Stimulated activated CD8-positive, alpha-beta memory T cell treated with anti-CD3 and anti-CD28 coated beads, Interleukin-7, amount 100 ng/mL, for 48 hours (primary cell): ENCODE results near the gene DAG1.

Experiments used
- DNase-seq, 2 donors: peaks; one replicate each; pipeline ENCODE4 v3.0.0-alpha.2; 2020; ENCODE audit warnings: low read depth in 1 of 2; ENCODE audit errors: extremely low read depth in 1 of 2

Gene DAG1

DNA sequence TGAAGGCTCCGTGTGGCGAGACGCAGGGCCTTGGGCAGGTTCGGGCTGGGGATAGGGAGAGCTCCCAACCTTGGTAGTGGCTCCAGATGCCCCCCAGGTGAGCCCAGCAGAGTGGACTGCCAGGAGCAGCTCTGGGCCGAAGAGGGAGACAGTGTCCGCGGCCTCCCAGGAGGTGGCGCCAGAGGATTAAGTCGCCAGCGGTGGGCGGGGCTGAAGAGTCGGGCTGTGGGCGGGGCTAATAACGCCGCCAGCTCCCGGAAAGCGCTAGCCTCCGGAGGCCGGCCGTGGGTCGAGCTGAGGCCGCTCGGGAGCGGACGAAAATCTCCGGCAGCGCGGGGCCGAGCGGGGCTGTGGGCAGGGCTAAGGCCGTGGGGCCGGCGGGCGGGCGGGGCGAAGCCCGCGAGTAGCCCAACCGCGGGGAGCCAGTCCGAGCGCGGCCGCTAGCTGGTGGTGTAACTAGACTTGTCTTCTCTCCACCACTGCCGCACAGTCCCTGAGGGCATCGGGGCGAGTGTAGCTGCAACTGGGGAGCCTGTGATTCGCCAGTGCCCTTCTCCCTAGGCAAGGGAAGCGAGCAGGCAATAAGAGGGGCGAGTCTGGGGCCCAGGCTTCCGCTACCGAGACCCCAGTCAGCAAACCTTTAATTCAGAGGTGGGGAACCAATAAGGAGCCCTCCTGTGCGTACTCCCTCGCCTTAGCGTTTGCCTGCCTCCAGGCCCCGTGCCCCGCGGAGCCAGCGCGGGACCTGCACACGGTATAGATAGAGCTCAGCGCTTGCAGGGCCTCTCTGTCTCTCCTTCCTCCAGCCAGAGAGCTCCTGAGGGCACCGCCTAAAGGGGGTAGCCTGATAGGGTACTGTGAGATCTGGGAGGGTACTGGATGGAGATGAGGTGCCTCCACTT lies 69.8 kb downstream of the DAG1 start:
- peak; percentile 79 to 82 for DNase-seq

- no peak for DNase-seq
These were observed 82.0 kb downstream of the DAG1 start for GRCh38 chr3:49552087-49552486.

DNA sequence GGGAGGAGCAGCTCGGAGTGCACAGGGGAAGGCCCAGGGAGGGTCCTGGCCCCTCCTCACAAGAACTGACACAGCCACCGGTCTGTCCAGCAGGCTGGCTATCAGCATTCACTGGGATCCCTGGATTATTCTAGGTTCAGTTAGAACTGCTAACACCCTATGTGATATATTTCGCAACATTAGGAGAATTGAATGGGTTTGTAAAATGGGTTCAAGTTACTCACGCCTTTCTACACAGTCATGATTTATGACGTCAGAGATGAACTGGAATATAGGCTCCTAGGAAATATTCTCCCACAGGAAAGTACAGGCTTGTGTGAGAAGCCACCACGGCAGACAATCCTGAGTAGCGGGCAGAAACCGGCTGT lies 83.2 kb downstream of the DAG1 start:
- DNase-seq, result no peak

DNA sequence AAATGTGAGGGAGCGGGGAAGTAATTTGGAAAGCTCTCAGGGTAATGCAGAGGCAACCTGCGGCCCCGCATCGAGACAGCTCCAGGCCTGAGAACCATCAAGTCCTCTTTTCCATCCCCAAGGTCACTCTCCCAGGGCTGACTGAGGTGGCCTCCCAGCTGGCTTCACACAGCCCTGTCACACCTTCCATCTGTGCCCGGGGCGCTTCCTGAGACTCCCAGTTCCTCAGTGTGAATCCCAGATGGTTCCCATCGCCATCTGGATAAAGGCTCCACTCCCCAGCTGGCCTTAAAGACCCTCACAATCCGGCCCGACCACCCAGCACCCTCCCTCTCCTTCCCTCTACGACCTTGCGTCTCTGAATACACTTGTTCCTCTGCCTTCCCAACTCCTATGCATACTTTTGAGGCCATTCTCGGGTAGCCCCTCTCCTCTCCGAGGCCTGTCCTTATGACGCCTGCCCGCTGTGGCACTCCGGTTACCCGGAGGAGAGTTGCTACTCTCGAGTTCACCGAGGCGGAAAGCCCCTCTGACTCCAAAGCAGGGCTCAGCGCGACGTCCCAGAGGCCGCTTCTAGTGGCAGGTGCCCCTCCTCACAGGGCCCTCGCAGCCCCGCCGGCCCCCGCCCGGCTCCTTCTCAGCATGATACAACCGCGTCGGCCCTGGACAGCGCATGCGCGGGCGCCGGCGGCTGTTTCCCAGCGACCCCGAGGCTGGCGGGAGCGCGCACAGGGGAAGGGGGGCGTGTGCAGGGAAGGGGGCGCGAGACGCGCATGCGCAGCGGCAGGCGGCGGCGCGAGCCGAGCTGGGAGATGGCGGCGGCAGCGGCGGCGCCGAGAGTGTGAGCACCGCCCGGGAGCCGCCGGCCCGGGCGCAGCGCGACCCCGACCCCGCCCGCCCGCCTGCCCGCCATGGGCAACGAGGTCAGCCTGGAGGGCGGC lies 83.9 kb downstream of the DAG1 start, which contains the start of gene BSN:
Gene BSN (plus strand): TSS at position 786 of the 941 bp plus-strand sequence. CDS start 126 bp downstream, at position 912.
- DNase-seq, result peak; percentile 83 to 89

GRCh38 chr3:49554633-49555265 lies 84.7 kb downstream of the DAG1 start:
- peak; percentile 9 to 11 for DNase-seq

DNA sequence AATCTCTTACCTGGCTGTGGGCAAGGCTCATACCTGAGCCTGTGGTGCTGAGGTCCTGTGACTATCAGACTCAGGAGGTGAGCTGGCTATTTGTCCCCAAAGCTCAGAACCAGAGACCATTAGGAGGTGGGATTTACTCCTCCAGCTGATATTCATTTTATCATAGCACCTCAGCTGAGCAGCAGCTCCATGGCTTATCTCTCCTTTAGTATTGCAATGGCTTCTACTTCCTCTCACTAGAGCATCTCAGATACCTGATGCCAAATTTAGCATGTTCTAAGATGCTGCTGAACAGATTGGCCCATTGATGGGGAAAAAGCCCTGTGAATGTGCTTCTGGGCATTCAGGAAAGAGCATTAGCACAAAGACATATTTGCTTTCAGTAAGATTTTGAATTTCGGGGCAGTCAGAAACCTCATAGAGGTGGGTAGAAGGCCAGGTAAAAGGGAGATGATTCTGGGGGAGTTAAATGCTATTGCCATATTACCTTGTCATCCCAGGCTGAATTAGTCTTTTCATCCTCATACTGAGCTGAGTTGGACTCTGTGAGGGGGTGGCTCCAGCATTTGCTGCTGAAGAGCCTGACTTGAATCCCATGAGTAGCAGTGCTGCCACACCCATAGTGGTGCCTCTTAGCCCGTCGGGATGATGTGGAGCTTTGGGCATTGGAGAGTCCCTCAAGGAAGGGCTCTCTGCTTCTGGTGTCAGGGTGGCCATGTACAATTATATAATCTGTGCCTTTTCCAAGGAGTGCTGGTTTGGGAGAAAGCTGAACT lies 86.6 kb downstream of the DAG1 start:
- DNase-seq, result no peak

DNA sequence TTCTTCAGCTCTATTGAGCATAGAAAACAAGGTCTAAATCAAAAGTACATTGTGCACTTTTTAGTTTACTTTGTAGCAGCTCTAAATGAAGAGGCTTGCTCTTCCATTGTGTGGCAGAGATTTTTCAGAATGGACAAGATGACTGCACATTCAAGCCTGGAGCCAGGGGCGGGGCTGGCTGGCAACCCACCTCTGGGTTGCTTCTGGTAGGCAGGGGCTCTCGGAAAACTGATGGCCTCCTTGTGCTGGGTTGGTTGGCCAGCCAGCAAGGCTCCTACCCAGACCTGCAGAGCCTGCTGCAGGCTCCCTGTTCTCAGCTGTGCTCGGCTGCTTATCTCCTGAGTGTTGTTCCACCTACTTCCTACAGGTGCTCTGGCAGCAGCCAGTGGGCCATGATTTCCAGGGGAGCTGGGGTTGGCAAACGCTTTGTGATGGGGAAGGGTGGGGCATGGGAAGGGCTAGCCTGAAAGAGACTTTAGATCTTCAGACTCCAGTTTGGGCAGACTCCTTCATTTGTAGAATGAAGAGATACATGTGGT lies 93.0 kb downstream of the DAG1 start:
- no peak for DNase-seq

DNA sequence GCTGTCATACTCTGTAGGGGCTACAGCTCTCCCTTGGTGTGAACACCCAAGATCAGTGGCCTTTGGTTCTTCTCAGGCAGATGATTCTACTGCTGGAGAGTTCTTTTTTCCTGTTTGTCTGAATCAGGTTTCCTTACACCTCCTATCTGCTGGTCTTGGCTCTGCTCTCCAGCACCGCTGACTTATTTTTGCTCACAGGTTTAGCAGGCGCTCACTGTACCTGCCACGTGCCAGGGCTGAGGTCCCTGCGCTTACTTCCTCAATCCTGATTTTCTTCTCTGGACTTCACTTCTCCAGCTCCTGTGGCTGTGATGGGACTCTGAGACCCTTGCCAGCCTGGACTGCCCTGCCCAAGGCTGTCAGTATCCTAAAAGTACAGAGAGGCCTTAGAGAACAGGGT lies 93.7 kb downstream of the DAG1 start:
- no peak for DNase-seq

DNA sequence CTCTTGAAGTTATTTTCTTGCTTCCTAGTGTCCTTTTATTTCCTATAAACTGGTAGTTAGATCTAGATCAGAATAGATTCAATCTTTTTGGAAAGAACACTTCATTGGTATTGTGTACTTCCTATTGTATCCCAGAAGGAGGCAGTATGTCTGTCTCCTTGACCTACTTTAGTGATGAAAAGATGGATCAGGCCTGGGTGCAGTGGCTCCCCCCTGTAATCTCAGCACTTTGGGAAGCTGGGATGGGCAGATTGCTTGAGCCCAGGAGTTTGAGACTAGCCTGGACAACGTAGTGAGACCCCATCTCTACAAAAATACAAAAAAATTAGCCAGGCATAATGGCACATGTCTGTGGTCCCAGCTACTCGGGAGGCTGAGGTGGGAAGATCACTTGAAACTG lies 96.2 kb downstream of the DAG1 start:
- no peak for DNase-seq

DNA sequence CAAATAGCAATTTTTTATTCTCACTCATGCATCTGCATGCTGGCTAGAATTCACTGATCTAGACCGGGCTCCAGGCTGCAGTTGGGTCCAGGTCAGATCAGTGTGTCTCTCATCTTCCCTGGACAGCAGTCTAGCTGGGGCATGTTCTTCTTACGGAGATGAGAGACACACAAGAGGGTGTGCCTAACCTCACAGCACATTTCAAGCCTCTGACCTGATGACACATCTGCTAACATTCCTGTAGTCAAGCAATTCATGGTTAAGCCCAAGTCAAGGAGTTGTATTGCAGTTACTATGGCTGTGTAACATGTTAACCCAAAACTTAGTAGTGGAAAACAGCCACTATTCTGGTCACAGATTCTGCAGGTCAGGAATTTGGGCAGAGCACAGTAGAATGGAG lies 97.3 kb downstream of the DAG1 start:
- DNase-seq, result no peak

DNA sequence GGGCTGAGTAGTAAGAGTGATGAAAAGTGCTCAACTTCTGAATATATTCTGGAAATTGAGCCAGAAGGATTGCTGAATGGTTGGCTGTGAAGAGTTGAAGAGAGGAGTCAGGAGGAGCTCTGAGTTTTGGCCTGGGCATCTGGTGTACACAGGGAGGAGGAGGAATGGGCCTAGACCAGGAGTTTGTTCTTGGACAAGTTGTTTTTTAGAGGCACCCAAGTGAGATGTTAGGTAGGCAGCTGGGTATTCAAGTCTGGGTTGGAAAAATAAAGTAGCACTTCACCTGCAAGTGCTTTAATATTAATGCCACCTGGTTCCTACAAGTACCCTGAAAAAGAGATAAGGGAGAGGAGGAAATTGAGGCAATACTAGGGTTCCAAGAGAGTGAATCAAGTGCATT lies 98.9 kb downstream of the DAG1 start:
- DNase-seq, result no peak

GRCh38 chr3:49570028-49570654 lies 100.1 kb downstream of the DAG1 start:
- DNase-seq, result no peak

DNA sequence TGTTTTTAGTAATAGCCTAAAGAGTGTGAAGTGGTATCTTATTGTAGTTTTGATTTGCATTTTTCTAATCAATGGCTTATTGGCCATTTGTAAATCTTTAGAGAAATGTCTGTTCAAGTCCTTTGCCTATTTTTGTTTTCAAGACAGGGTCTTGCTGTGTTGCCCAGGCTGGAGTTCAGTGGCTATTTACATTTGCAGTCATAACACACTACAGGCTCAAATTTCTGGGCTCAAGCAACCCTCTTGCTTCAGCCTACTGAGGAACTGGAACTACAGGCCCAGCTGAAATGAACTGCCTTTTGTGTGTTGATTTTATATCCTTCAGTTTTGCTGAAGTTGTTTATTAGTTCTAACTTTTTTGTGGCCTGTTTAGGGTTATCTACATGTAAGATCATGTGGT lies 112.1 kb downstream of the DAG1 start:
- DNase-seq, result no peak
